Lower leg skin (tissue), 4 donors: ENCODE measurements around the gene CALHM5. TPM values are rescaled to one million over a fixed set of nuclear protein-coding genes. Genes with fewer than 3 reads are reported as not detected.

ENCODE experiments used
- DNase-seq, 2 donors: peaks; one replicate each; pipeline ENCODE4 v3.0.0-alpha.2; 2019; ENCODE audit warnings: low spot score in 2 of 2
- H3K4me3 ChIP-seq: fragments of 200-600 bp; sonication (generic); 2 replicates; pipeline ENCODE4 v1.5.1; 2017; ENCODE audit warnings: mild to moderate bottlenecking, low read depth; ENCODE audit not compliant: poor library complexity, severe bottlenecking
- POLR2A ChIP-seq, 2 donors: fragments of 450-650 bp; IDR thresholded peaks; one replicate each; pipeline ENCODE4 v1.6.1; 2016 to 2017; ENCODE audit warnings: antibody characterized with exemption in 2 of 2, mild to moderate bottlenecking in 1 of 2, moderate library complexity in 1 of 2
- WGBS, 2 donors: methylation state at CpG; one replicate each; pipeline ENCODE4 v1.1.5; 2018; 5-methylcytosine and 5-hydroxymethylcytosine counted together
- intact Hi-C: fragments of 100-400 bp; cut with DNase I; formaldehyde crosslinking; loops from one replicate; pipeline ENCODE4 v1.15.0; 2023; ENCODE audit warnings: low total_unique reads
- total RNA-seq, 4 donors: library from RNA; depleted of rRNA; stranded (reverse); fragments of >200 nt; gene quantifications; one replicate each; pipeline ENCODE4 v1.1.0, GENCODE V29; 2016
- TF ChIP-seq, protein P1 (sequence below), 3 donors: fragments of 450-650 bp; IDR thresholded peaks; one replicate each; pipeline ENCODE4 v1.5.1; 2016; ENCODE audit warnings: antibody characterized with exemption in 3 of 3, mild to moderate bottlenecking in 3 of 3, moderate library complexity in 2 of 3

Gene CALHM5
- total RNA-seq, 4 donors from 2014 or later, result 0.34 to 3.9 (median 1.7) TPM

DNA sequence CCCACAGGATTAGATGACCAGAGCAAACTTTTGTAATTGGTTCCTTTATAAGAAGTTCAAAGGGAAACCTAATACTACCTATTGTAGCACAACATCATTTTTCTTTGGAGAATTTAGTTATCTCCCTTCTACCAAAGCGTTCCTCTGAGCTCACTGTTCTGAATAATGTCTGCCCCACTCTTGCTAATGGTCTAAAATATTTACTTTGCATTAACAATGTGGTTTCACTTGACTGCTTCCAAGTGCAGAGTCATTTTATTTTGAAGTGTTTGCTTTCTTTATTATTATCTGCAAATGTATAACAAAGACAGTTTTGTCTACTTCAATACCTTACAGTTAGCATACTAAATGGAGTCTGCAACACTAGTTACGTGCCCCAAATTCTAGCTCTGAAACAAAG lies 19.0 kb downstream of the CALHM5 start:
- H3K4me3 ChIP-seq, result no peak overlapping the region
- intact Hi-C loops, result no loop called here
- WGBS, 2 donors, result 84 to 92% methylated on average over 2 of the region's 2 CpGs
- DNase-seq, result no peak
- TF ChIP-seq, protein P1, sequence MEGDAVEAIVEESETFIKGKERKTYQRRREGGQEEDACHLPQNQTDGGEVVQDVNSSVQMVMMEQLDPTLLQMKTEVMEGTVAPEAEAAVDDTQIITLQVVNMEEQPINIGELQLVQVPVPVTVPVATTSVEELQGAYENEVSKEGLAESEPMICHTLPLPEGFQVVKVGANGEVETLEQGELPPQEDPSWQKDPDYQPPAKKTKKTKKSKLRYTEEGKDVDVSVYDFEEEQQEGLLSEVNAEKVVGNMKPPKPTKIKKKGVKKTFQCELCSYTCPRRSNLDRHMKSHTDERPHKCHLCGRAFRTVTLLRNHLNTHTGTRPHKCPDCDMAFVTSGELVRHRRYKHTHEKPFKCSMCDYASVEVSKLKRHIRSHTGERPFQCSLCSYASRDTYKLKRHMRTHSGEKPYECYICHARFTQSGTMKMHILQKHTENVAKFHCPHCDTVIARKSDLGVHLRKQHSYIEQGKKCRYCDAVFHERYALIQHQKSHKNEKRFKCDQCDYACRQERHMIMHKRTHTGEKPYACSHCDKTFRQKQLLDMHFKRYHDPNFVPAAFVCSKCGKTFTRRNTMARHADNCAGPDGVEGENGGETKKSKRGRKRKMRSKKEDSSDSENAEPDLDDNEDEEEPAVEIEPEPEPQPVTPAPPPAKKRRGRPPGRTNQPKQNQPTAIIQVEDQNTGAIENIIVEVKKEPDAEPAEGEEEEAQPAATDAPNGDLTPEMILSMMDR (IDR thresholded peaks at IDR 0.05), result no peak
- no peak for TF ChIP-seq POLR2A (IDR thresholded peaks at IDR 0.05)

DNA sequence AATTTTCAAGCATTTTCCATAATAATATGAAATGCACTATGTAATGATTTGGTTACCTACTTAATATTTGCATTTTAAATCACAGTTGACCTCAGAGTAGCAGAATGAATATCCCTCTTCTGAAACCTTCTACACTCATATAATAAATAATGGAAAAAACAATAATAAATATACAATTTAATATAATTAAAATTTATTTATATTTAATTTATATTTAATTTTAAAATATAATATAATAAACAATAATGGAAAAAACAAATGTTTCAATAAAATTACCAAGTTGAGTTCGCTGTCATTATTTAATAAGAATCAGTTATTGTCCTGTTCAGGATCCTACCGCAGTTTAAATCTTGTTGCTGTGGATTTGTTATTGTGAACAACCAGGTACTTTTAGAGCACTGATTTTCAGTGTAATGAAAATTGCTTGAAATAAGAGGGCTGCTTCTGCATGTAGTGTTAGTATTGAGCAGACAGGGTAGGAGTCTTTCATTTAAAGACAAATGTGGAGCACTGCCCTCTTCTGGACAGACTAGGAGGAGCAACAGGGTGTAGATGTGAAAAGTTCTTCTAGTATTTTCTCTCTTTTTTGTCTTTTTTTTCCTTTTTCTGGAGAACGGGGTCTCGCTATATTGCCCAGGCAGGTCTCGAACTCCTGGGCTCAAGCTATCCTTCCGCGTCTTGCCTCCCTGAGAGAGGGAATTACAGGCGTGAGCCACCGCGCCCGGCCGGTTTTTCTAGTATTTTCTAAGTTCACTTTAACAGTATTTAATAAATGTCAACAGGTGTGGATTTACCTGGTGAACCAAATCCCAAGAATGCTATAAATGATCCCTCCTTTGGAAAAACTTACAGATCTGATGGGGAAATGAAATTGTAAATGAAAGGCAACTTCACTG lies 20.5 kb downstream of the CALHM5 start:
- intact Hi-C loops, result no loop called here
- DNase-seq, result peak in 1 of 2 donors; percentile 45
- 82 to 88% methylated on average over 12 of the region's 12 CpGs for WGBS, 2 donors
- TF ChIP-seq, protein P1 (IDR thresholded peaks at IDR 0.05), result peak in 1 of 3 donors; percentile 44
- TF ChIP-seq POLR2A (IDR thresholded peaks at IDR 0.05), result no peak
- no peak overlapping the region for H3K4me3 ChIP-seq

DNA sequence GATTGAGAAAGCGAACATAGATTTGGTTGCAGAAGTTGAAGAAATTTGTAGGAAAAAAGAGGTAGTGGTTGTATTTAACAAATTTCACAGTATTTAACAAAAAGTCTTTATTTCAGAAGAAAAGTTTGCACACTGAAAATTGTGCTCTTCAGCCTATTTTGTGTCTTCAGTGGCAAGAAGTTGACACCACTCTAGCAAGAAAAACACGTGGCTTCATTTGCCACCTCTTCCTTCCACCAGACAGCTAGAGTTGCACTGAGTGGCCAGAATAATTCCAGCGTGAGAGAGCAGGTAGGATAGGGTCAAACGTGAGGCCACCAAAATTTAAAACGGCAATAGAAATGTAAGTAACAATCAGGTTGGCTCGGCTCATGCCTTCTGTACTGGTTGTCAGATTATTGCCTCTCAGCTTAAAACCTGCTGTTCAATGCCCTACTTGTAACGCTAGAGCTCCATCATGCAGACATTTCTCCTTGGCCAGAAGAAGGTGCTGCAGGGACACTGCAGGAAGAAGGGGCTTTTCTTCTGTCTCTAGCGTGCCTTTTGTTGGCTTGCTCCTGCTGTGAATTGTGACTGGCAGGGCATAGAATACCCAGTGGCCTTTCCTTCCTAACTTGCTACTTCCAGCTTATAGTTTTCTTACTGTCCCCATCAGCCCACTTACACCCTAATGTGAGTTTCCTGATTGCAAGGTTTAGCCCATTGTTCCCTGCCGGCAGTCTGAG lies 22.0 kb downstream of the CALHM5 start:
- no peak overlapping the region for H3K4me3 ChIP-seq
- intact Hi-C loops, result no loop called here
- TF ChIP-seq, protein P1 (IDR thresholded peaks at IDR 0.05), result no peak
- TF ChIP-seq POLR2A (IDR thresholded peaks at IDR 0.05), result no peak
- no peak for DNase-seq
- WGBS, 2 donors, result 69 to 76% methylated on average over 9 of the region's 9 CpGs

DNA sequence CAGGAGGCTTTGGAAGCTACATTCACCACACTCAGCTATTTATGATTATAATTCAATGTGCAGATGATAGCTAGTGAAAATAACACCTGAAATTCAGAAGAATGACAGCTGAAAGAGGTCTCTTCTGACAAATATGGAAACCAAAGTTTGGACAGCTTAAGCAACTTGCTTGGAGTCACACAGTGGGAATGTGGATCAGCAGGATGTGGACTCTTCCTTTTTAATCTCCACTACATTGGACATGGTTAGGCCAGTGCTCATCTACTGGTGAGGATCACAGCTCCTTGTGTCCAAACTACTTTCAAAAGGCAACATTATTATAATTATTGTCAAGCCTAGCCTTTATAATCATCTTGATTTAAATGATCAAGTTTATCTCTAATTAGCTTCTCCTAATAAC lies 23.7 kb downstream of the CALHM5 start:
- no peak overlapping the region for H3K4me3 ChIP-seq
- intact Hi-C loops, result no loop called here
- no peak for DNase-seq
- TF ChIP-seq POLR2A (IDR thresholded peaks at IDR 0.05), result no peak
- TF ChIP-seq, protein P1 (IDR thresholded peaks at IDR 0.05), result no peak

DNA sequence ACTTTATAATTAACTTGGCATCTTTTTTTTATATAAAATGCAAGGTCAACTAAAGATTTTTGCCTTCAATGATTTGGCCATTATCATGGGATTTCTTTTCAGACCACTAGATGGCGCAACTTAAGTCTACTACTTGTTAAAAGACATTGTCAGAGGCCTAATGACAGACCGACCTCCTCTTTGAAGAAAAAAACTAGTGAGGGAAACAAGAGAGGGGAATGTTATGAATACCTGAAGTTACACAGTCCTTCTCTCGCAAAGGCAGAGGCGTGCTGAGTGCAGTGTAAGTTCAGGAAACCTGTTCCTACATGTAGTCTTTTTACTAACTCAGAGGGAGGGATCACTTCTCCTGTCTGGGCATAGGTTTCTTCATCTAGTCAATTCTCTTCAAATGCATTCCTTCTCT lies 24.8 kb downstream of the CALHM5 start:
- WGBS, 2 donors, result 5 to 8% methylated on average over 4 of the region's 4 CpGs
- intact Hi-C loops, result no loop called here
- TF ChIP-seq, protein P1 (IDR thresholded peaks at IDR 0.05), result no peak
- no peak for TF ChIP-seq POLR2A (IDR thresholded peaks at IDR 0.05)
- DNase-seq, result peak in 1 of 2 donors; percentile 32
- H3K4me3 ChIP-seq, result no peak overlapping the region
